ENCODE data around the gene ZNF548.

GRCh38 chr19:57355916-57356315 is 33.7 kb upstream of the ZNF548 start:
- no peak for TF ChIP-seq EP300 (IDR thresholded peaks at IDR 0.05)
- no peak for TF ChIP-seq CTCF (IDR thresholded peaks at IDR 0.05)
- no peak for TF ChIP-seq POLR2A (IDR thresholded peaks at IDR 0.05)
- TF ChIP-seq POLR2AphosphoS5 (IDR thresholded peaks at IDR 0.05) = no peak

Measured in suprapubic skin (tissue), 4 donors.